H1 (cell line): ENCODE measurements around the gene SMYD5. TPM values are rescaled to one million over a fixed set of nuclear protein-coding genes. Genes with fewer than 3 reads are reported as not detected.

Source experiments
- CBX8 ChIP-seq: fragments of 300-800, 300-1000 bp; sonication (generic); IDR thresholded peaks from 2 replicates; pipeline ENCODE4 v1.7.1; 2016; ENCODE audit warnings: low read depth, low read length, borderline replicate concordance
- CHD2 ChIP-seq: IDR thresholded peaks from 2 replicates; pipeline ENCODE4 v1.6.1; 2012; ENCODE audit warnings: low read length, improper control_type of control experiment
- CHD7 ChIP-seq: fragments of 300-600 bp; sonication (generic); IDR thresholded peaks from 2 replicates; pipeline ENCODE4 v1.7.1; 2012; ENCODE audit warnings: low read length, moderate library complexity, mild to moderate bottlenecking, inconsistent platforms; ENCODE audit not compliant: insufficient replicate concordance
- HDAC2 ChIP-seq, 2 experiments: fragments of 300-600 bp in 1 of 2; sonication (generic) in 1 of 2; IDR thresholded peaks; 2 replicates each; pipeline ENCODE4 v1.6.1; 2011 to 2012; ENCODE audit warnings: low read depth in 2 of 2, low read length in 2 of 2, mild to moderate bottlenecking in 2 of 2, moderate library complexity in 2 of 2, borderline replicate concordance in 1 of 2, inconsistent platforms in 1 of 2
- KDM5A ChIP-seq: fragments of 200-600 bp; IDR thresholded peaks from 2 replicates; pipeline ENCODE4 v1.7.1; 2012; ENCODE audit warnings: mild to moderate bottlenecking, low read length, inconsistent platforms, mixed read lengths
- PHF8 ChIP-seq: fragments of 200-600 bp; sonication (generic); conservative IDR thresholded peaks from 2 replicates; pipeline ENCODE4 v1.7.1; 2012; ENCODE audit warnings: low read depth, mild to moderate bottlenecking, inconsistent platforms, low read length, moderate library complexity
- POLR2AphosphoS5 ChIP-seq: IDR thresholded peaks from 2 replicates; pipeline ENCODE4 v1.6.1; 2011; ENCODE audit warnings: low read depth, low read length
- RNF2 ChIP-seq: fragments of 200-900, 300-1000 bp; sonication (generic); IDR thresholded peaks from 2 replicates; pipeline ENCODE4 v1.7.1; 2016; ENCODE audit warnings: borderline replicate concordance, low read depth, mild to moderate bottlenecking, antibody characterized with exemption, low read length; ENCODE audit not compliant: poor library complexity, severe bottlenecking; ENCODE audit errors: missing control alignments
- SAP30 ChIP-seq: fragments of 300-600 bp; sonication (generic); IDR thresholded peaks from 2 replicates; pipeline ENCODE4 v1.7.1; 2012; ENCODE audit warnings: low read length, moderate library complexity, mild to moderate bottlenecking, inconsistent platforms; ENCODE audit not compliant: insufficient read depth, insufficient replicate concordance
- USF2 ChIP-seq: IDR thresholded peaks from 2 replicates; pipeline ENCODE4 v1.6.1; 2011; ENCODE audit warnings: low read length, improper control_type of control experiment
- polyA plus RNA-seq, 7 experiments: library from polyadenylated mRNA; depleted of rRNA in 3 of 7; stranded (reverse) in 5 of 7; unstranded in 2 of 7; fragments of >200 nt in 5 of 7; fragments of 200-250 nt in 2 of 7; gene quantifications; 1 replicate in 5 of 7; 2 replicates in 1 of 7; 4 replicates in 1 of 7; pipeline versions ENCODE4 v1.2.1 to v1.2.3, GENCODE V29; 2011 to 2013; ENCODE audit warnings: missing spikeins in 2 of 7, mixed read lengths in 2 of 7
- total RNA-seq: library from RNA; stranded (reverse); fragmentation: NEBNext Ultra II Directional; extraction: Animal tissue kit (Norgen Biotek cat#: 25700); gene quantifications from 2 replicates; pipeline ENCODE4 v1.2.1, GENCODE V29; 2021

Gene SMYD5
- total and polyA plus RNA-seq, 2 of the 8 experiments (the other 6 are each of a cell fraction or from before 2014, with no cell fraction given), result 35.2 to 56.7 TPM

DNA sequence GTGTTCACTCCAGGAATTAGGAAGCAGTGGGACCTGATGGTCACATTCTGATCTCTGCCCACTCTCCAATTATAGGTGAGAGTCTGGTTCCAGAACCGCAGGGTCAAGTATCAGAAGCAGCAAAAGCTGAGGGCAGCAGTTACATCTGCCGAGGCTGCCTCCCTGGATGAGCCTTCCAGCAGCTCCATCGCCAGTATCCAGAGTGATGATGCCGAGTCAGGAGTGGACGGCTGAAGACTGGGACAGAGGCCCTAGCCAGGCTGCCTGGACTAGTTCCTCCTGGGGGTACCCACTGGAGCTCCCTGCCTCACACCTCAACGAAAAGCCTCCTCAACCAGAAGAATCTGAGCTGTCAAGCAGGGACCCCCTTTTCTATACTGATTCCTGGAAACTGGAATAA lies 3.3 kb upstream of the SMYD5 start (continued):
- TF ChIP-seq CHD7 (no peak), RNF2 (no peak), POLR2AphosphoS5 (no peak), SAP30 (no peak), CHD2 (no peak), PHF8 (no peak), KDM5A (no peak), USF2 (no peak), CBX8 (no peak), HDAC2 (IDR thresholded peaks at IDR 0.05; ENCODE audit: borderline replicate concordance in 1 of 2, low read depth in 2 of 2, low read length in 2 of 2) (no peak)
